Measurements from ENCODE around the gene LIPT1.
"Not testable (repeated sequence)": the region's sequence is repeated elsewhere in the genome, so short reads cannot be mapped to it uniquely, and the experiment has no call there.

The LIPT1 gene

DNA sequence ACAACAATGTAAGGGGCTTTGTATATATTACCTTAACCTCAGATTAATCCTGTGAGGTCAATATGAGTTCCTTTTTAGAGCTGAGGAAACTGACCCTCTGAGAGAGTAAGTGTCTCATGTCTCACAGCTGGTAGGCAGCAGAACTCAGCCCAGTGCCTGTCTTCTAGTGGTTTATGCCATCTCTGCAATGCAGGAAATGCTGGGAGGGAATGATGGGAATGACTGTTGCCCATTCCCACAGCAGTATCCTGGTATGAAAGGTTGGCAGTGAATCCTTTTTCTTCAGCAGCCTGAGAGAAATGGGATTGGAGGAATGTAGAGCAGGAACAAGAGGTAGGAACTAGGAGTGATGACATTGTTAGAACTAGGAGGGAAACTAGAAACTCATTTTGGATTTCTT, 32.2 kb downstream of the LIPT1 start:
- ChIA-PET POLR2A (no interaction called here), CTCF (no interaction called here)
- TF ChIP-seq BHLHE40 (IDR thresholded peaks at IDR 0.05; ENCODE audit: borderline replicate concordance) (no peak), SP1 (IDR thresholded peaks at IDR 0.05) (no peak), ZNF384 (IDR thresholded peaks at IDR 0.05) (no peak), SUZ12 (IDR thresholded peaks at IDR 0.05) (no peak), L3MBTL2 (conservative IDR thresholded peaks at IDR 0.05) (no peak), NFRKB (IDR thresholded peaks at IDR 0.05) (no peak), CTBP1 (IDR thresholded peaks at IDR 0.05; ENCODE audit: borderline replicate concordance) (no peak), LEF1 (IDR thresholded peaks at IDR 0.05; ENCODE audit: borderline replicate concordance) (no peak), FOXM1 (IDR thresholded peaks at IDR 0.05; ENCODE audit: borderline replicate concordance) (no peak), FOXA1 (IDR thresholded peaks at IDR 0.05) (no peak), TARDBP (IDR thresholded peaks at IDR 0.05) (no peak), HDGF (IDR thresholded peaks at IDR 0.05; ENCODE audit: borderline replicate concordance) (no peak), ELF4 (IDR thresholded peaks at IDR 0.05) (no peak), FOXK2 (IDR thresholded peaks at IDR 0.05) (no peak), ARNT (IDR thresholded peaks at IDR 0.05) (no peak)
- TF ChIP-seq, protein P1, sequence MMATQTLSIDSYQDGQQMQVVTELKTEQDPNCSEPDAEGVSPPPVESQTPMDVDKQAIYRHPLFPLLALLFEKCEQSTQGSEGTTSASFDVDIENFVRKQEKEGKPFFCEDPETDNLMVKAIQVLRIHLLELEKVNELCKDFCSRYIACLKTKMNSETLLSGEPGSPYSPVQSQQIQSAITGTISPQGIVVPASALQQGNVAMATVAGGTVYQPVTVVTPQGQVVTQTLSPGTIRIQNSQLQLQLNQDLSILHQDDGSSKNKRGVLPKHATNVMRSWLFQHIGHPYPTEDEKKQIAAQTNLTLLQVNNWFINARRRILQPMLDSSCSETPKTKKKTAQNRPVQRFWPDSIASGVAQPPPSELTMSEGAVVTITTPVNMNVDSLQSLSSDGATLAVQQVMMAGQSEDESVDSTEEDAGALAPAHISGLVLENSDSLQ (IDR thresholded peaks at IDR 0.05): no peak

GRCh38 chr2:99188357-99188756, 33.6 kb downstream of the LIPT1 start:
- TF ChIP-seq FOXA1 (IDR thresholded peaks at IDR 0.05) (no peak), CTBP1 (IDR thresholded peaks at IDR 0.05; ENCODE audit: borderline replicate concordance) (no peak), ZNF384 (IDR thresholded peaks at IDR 0.05) (no peak), ELF4 (IDR thresholded peaks at IDR 0.05) (no peak), TARDBP (IDR thresholded peaks at IDR 0.05) (no peak), SP1 (IDR thresholded peaks at IDR 0.05) (no peak), NFRKB (IDR thresholded peaks at IDR 0.05) (no peak), FOXM1 (IDR thresholded peaks at IDR 0.05; ENCODE audit: borderline replicate concordance) (no peak)
- TF ChIP-seq, protein P1 (IDR thresholded peaks at IDR 0.05): no peak
- CTCF ChIA-PET: interaction anchor here (0.6 kb wide), 1 partner anchor 1460 kb away, joined by 3 read pairs; no protein-coding TSS in a partner anchor
- no peak for DNase-seq (ENCODE audit: extremely low spot score)
- POLR2A ChIA-PET: no interaction called here

More for the DNA sequence above, 32.2 kb downstream of the LIPT1 start:
- no peak for DNase-seq (ENCODE audit: extremely low spot score)

- no peak for DNase-seq (ENCODE audit: extremely low spot score)
- no peak for TF ChIP-seq ELF4 (IDR thresholded peaks at IDR 0.05)
- no peak for TF ChIP-seq ARNT (IDR thresholded peaks at IDR 0.05)
- TF ChIP-seq HDGF (IDR thresholded peaks at IDR 0.05; ENCODE audit: borderline replicate concordance): no peak
- no peak for TF ChIP-seq FOXM1 (IDR thresholded peaks at IDR 0.05; ENCODE audit: borderline replicate concordance)
- no peak for TF ChIP-seq TARDBP (IDR thresholded peaks at IDR 0.05)
- no peak for TF ChIP-seq BHLHE40 (IDR thresholded peaks at IDR 0.05; ENCODE audit: borderline replicate concordance)
- POLR2A ChIA-PET: no interaction called here
- CTCF ChIA-PET: interaction anchor here (0.7 kb wide), 1 partner anchor 283 kb away, joined by 4 read pairs; no protein-coding TSS in a partner anchor
Measured at GRCh38 chr2:99190548-99190947, 35.8 kb downstream of the LIPT1 start.

- DNase-seq (ENCODE audit: extremely low spot score); POLR2A ChIA-PET; CTCF ChIA-PET: not testable (repeated sequence)
Measured at GRCh38 chr2:99192364-99192763, 37.6 kb downstream of the LIPT1 start.

DNA sequence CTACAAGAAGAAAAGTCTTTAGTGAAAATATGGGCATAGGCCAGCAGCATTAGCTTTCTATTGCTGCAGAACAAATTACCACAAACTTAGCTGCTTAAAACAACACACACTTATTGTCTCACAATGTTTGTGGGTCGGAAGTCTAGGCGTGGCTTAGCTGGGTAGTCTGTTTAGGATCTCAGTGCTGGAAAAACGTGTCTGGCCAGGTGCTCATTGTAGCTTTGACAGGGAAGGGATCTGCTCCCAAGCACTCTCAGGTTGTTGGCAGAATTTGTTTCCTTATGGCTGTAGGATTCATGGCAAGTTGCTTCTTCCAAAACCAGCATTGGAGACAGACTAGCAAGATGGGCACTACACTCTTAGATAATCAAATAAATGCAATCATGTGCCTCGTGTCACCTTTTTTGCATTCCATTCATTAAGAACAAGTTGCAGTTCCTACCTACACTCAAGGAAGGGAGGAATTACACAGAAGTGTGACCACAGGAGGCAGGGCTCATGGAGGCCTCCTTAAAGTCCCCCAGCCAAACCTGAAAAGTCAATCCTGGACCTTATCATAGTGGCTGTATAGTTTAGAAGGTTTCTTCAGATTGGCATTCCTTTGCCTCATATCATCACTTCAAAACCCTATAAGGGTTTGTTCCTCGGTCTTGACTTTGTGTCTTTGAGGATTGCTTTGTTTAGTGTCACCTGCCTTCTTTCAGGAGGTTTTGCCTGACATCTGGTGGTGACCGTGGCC, 43.5 kb downstream of the LIPT1 start:
- ChIA-PET CTCF (no interaction called here), POLR2A (interaction anchor here (0.7 kb wide), 1 partner anchor 17 kb away, joined by 3 read pairs; the partner anchor contains the start of genes MITD1 and MRPL30)
- no peak for DNase-seq (ENCODE audit: extremely low spot score)
- TF ChIP-seq BHLHE40 (IDR thresholded peaks at IDR 0.05; ENCODE audit: borderline replicate concordance): no peak
- TF ChIP-seq FOXA1 (IDR thresholded peaks at IDR 0.05): no peak

DNA sequence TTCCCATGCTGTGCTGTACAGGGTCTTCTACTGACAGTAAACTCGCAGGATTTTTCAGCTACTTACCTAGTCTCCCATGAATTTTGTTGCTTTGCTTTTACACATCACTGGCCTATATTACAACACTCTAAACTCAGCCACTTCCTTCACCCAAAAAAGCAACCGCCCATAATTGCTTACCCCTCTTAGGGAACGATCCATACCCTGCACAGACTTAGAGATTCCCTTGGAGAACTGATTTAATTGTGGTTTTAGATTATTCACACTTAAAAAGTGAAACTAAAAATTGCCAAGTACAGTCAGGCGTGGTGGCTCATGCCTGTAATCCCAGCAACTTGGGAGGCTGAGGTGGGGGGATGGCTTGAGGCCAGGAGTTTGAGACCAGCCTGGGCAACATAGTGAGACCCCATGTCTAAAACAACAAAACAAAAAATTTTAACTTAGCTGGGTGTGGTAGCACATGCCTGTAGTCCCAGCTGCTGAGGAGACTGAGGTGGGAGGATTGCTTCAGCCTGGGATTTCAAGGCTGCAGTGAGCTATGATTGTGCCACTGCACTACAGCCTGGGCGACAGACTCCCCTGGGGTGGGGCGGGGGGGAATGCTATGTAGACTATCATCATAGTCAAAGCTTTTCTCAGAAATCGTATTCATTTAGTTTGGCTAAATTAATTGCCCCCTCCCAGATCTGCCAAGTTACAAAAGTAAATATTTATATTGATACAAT, 45.5 kb downstream of the LIPT1 start:
- CTCF ChIA-PET: no interaction called here
- no peak for TF ChIP-seq FOXA1 (IDR thresholded peaks at IDR 0.05)
- TF ChIP-seq HDGF (IDR thresholded peaks at IDR 0.05; ENCODE audit: borderline replicate concordance): no peak
- TF ChIP-seq FOXK2 (IDR thresholded peaks at IDR 0.05): no peak
- no peak for TF ChIP-seq LEF1 (IDR thresholded peaks at IDR 0.05; ENCODE audit: borderline replicate concordance)
- TF ChIP-seq TARDBP (IDR thresholded peaks at IDR 0.05): no peak
- no peak for TF ChIP-seq BHLHE40 (IDR thresholded peaks at IDR 0.05; ENCODE audit: borderline replicate concordance)
- no peak for TF ChIP-seq FOXM1 (IDR thresholded peaks at IDR 0.05; ENCODE audit: borderline replicate concordance)
- no peak for TF ChIP-seq ARNT (IDR thresholded peaks at IDR 0.05)
- TF ChIP-seq SP1 (IDR thresholded peaks at IDR 0.05): no peak
- TF ChIP-seq ZNF384 (IDR thresholded peaks at IDR 0.05): no peak
- TF ChIP-seq, protein P1 (IDR thresholded peaks at IDR 0.05): no peak
- no peak for TF ChIP-seq ELF4 (IDR thresholded peaks at IDR 0.05)
- no peak for TF ChIP-seq SUZ12 (IDR thresholded peaks at IDR 0.05)
- no peak for TF ChIP-seq L3MBTL2 (conservative IDR thresholded peaks at IDR 0.05)
- TF ChIP-seq CTBP1 (IDR thresholded peaks at IDR 0.05; ENCODE audit: borderline replicate concordance): no peak
- no peak for TF ChIP-seq NFRKB (IDR thresholded peaks at IDR 0.05)
- DNase-seq (ENCODE audit: extremely low spot score): no peak
- POLR2A ChIA-PET: no interaction called here
